ENCODE results near the gene PATE1.
"Not testable (repeated sequence)": the region's sequence is repeated elsewhere in the genome, so short reads cannot be mapped to it uniquely, and the experiment has no call there.

PATE1 gene

DNA sequence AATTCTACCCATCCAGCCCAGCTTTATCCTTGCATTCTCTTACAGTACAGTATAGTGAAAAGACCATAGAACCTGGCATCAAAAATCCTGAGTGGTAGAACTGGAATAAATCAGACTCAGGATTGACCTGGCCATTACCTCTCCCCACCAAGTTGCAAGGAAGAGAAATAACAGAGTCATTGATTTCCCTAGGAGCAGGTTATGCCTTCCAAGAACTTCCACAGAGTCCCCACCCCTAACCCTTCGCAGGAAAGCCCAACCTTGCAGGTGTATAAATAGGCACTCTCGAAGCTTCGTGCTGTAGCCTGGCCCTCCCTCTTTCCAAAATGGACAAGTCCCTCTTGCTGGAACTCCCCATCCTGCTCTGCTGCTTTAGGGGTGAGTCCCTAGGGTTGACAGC lies at the start of gene PATE1:
PATE1 (plus strand) TSS at position 301 of the 400 bp plus-strand sequence; CDS start at position 327, 26 bp downstream.
- Histone ChIP-seq H3K9me3 (ENCODE audit: control insufficient read depth, insufficient read depth, low read length) (no peaks in the 10 kb centered on the region), H3K27ac (ENCODE audit: low read depth, low read length) (no peak within 1 kb of the TSS), H4K20me1 (ENCODE audit: control insufficient read depth, insufficient read depth, low read depth, low read length) (no peaks in the 10 kb centered on the region), H3K79me2 (ENCODE audit: control insufficient read depth, low read length) (no peaks in the 10 kb centered on the region), H3K36me3 (ENCODE audit: control insufficient read depth, low read length) (no peaks in the 10 kb centered on the region), H3F3A (ENCODE audit: control insufficient read depth, insufficient read depth) (no peaks in the 10 kb centered on the region), H3K27me3 (ENCODE audit: control insufficient read depth, low read length) (peaks cover 26% of the 10 kb centered on the region; the same call in 1 of the 2 replicates), H3K9me2 (replicated peaks; ENCODE audit: control insufficient read depth, low read length) (no peaks in the 10 kb centered on the region), H3K4me2 (ENCODE audit: low read length) (no peak within 1 kb of the TSS), H3K4me3 (ENCODE audit: low read length) (no peak within 1 kb of the TSS), H3K4me1 (ENCODE audit: control insufficient read depth, low read length) (no peaks in the 10 kb centered on the region)
- TF ChIP-seq, protein P1, sequence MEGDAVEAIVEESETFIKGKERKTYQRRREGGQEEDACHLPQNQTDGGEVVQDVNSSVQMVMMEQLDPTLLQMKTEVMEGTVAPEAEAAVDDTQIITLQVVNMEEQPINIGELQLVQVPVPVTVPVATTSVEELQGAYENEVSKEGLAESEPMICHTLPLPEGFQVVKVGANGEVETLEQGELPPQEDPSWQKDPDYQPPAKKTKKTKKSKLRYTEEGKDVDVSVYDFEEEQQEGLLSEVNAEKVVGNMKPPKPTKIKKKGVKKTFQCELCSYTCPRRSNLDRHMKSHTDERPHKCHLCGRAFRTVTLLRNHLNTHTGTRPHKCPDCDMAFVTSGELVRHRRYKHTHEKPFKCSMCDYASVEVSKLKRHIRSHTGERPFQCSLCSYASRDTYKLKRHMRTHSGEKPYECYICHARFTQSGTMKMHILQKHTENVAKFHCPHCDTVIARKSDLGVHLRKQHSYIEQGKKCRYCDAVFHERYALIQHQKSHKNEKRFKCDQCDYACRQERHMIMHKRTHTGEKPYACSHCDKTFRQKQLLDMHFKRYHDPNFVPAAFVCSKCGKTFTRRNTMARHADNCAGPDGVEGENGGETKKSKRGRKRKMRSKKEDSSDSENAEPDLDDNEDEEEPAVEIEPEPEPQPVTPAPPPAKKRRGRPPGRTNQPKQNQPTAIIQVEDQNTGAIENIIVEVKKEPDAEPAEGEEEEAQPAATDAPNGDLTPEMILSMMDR (IDR thresholded peaks at IDR 0.05; ENCODE audit: low read depth, low read length, poor library complexity, severe bottlenecking) = no peak

- TF ChIP-seq, protein P1 (IDR thresholded peaks at IDR 0.05; ENCODE audit: low read depth, low read length, poor library complexity, severe bottlenecking) = no peak
- TF ChIP-seq EZH2phosphoT487 (IDR thresholded peaks at IDR 0.05; ENCODE audit: borderline replicate concordance, low read length) = no peak
- Histone ChIP-seq H4K20me1 (ENCODE audit: control insufficient read depth, insufficient read depth, low read depth, low read length) (no peaks in the 10 kb centered on the region), H3F3A (ENCODE audit: control insufficient read depth, insufficient read depth) (no peaks in the 10 kb centered on the region), H3K9me2 (replicated peaks; ENCODE audit: control insufficient read depth, low read length) (no peaks in the 10 kb centered on the region), H3K9me3 (ENCODE audit: control insufficient read depth, insufficient read depth, low read length) (no peaks in the 10 kb centered on the region), H3K27ac (ENCODE audit: low read depth, low read length) (no peak overlapping the region), H3K4me1 (ENCODE audit: control insufficient read depth, low read length) (no peaks in the 10 kb centered on the region), H3K36me3 (ENCODE audit: control insufficient read depth, low read length) (no peaks in the 10 kb centered on the region), H3K4me2 (ENCODE audit: low read length) (no peak overlapping the region), H3K79me2 (ENCODE audit: control insufficient read depth, low read length) (no peaks in the 10 kb centered on the region), H3K4me3 (ENCODE audit: low read length) (no peak overlapping the region), H3K27me3 (ENCODE audit: control insufficient read depth, low read length) (no peaks in the 10 kb centered on the region)
These were observed 45.0 kb upstream of the PATE1 start for GRCh38 chr11:125701018-125701610.

DNA sequence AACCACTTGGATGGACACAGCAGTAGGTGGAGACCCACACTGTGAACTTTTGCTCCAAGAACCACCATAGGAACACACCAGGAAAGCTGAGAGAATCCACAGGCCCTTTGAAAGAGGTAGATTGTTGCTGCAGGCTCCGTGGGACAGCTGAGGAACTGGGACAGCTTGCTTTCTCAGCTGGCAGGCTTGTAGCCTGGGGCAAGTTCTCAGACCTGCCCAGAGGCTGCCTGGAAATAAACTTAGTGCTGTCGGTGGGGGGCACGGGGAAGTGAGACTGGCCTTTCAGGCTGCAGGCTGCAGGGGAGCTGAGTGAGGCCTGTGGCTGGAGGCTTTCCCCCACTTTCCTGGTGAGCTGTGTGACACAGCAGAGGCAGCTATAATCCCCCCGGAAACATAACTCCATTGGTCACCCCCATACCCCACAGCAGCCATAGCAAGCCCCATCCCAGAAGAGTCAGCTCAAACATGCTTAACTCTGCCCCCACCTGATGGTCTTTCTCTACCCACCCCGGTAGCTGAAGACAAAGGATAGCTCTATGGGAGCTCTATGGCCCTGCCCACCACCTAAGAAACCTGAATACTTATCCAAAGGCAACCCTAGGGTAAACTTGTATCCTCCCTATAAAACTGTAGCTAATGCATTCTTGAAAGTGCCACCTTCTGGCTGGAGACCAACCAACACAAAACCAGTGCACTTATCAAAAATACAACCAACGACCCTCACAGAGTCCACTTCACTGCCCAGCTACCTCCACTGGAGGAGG lies 44.0 kb upstream of the PATE1 start:
- Histone ChIP-seq H4K20me1 (ENCODE audit: control insufficient read depth, insufficient read depth, low read depth, low read length) (no peaks in the 10 kb centered on the region), H3K4me1 (ENCODE audit: control insufficient read depth, low read length) (no peaks in the 10 kb centered on the region), H3K27ac (ENCODE audit: low read depth, low read length) (no peak overlapping the region), H3K9me2 (replicated peaks; ENCODE audit: control insufficient read depth, low read length) (no peaks in the 10 kb centered on the region), H3F3A (ENCODE audit: control insufficient read depth, insufficient read depth) (no peaks in the 10 kb centered on the region), H3K79me2 (ENCODE audit: control insufficient read depth, low read length) (no peaks in the 10 kb centered on the region), H3K4me2 (ENCODE audit: low read length) (no peak overlapping the region), H3K36me3 (ENCODE audit: control insufficient read depth, low read length) (no peaks in the 10 kb centered on the region), H3K27me3 (ENCODE audit: control insufficient read depth, low read length) (no peaks in the 10 kb centered on the region), H3K4me3 (ENCODE audit: low read length) (no peak overlapping the region), H3K9me3 (ENCODE audit: control insufficient read depth, insufficient read depth, low read length) (no peaks in the 10 kb centered on the region)
- no peak for TF ChIP-seq EZH2phosphoT487 (IDR thresholded peaks at IDR 0.05; ENCODE audit: borderline replicate concordance, low read length)
- TF ChIP-seq, protein P1 (IDR thresholded peaks at IDR 0.05; ENCODE audit: low read depth, low read length, poor library complexity, severe bottlenecking) = no peak

DNA sequence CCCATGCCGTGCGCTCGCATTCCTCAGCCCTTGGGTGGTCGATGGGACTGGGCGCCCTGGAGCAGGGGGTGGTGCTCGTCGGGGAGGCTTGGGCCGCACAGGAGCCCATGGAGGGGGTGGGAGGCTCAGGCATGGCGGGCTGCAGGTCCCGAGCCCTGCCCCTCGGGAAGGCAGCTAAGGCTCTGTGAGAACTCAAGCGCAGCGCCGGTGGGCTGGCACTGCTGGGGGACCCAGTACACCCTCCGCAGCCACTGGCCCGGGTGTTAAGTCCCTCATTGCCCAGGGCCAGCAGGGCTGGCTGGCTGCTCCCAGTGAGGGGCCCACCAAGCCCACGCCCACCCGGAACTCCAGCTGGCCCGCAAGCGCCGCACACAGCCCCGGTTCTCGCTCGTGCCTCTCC lies 41.4 kb upstream of the PATE1 start:
- H3K9me3 ChIP-seq (ENCODE audit: control insufficient read depth, insufficient read depth, low read length); H3K4me2 ChIP-seq (ENCODE audit: low read length); H3K27me3 ChIP-seq (ENCODE audit: control insufficient read depth, low read length); H3F3A ChIP-seq (ENCODE audit: control insufficient read depth, insufficient read depth); H3K36me3 ChIP-seq (ENCODE audit: control insufficient read depth, low read length); H3K9me2 ChIP-seq (replicated peaks; ENCODE audit: control insufficient read depth, low read length); H3K79me2 ChIP-seq (ENCODE audit: control insufficient read depth, low read length); H3K4me3 ChIP-seq (ENCODE audit: low read length); H3K4me1 ChIP-seq (ENCODE audit: control insufficient read depth, low read length); H3K27ac ChIP-seq (ENCODE audit: low read depth, low read length); H4K20me1 ChIP-seq (ENCODE audit: control insufficient read depth, insufficient read depth, low read depth, low read length): not testable (repeated sequence)
